HG02852 (cell line): ENCODE data around the gene SSBP2.

ENCODE experiments used
- ATAC-seq: cut with Tn5 transposase; IDR thresholded peaks from one replicate; pipeline ENCODE4 v1.9.1; 2021; ENCODE audit warnings: mild to moderate bottlenecking, moderate library complexity; ENCODE audit not compliant: unreplicated experiment

Gene SSBP2

GRCh38 chr5:81400375-81400774 is 350.5 kb downstream of the SSBP2 start:
- ATAC-seq: no peak

DNA sequence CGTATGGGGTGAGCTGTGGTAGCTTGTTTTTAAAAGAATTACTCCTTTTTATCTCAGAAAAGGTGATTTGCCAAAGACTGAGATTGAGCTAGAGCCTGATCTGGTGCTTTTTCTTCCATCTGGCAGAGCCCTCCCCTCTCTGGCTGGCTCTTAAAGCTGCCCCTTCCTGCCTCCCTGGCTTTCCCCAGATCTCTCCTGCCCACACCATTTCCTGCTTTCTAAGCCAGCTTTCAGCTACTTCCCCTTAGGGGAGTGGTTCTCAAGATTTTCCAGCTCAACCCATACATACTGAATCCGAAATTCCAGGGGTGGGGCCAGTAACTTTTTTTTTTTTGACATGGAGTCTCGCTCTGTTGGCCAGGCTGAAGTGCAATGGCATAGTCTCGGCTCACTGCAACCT is 352.2 kb downstream of the SSBP2 start:
- no peak for ATAC-seq

DNA sequence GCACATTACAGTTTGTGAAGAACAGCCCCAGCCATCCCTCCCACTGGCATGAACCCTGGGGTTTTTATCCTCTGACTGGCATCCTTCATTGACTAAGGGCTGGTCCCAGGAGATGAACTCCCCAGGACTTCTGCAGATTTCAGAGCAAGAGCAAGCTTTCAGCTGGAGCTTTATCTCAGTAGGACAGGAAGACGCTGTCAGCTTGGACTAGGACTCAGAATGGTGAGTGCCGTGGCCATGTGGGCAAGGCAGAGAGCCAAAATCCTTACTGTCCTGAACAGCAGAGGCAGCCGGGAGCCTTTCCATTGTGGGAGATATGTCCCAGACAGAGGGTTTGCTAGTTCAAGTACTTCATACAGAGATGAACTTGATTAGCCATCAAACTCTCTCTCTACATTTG is 353.7 kb downstream of the SSBP2 start:
- no peak for ATAC-seq

DNA sequence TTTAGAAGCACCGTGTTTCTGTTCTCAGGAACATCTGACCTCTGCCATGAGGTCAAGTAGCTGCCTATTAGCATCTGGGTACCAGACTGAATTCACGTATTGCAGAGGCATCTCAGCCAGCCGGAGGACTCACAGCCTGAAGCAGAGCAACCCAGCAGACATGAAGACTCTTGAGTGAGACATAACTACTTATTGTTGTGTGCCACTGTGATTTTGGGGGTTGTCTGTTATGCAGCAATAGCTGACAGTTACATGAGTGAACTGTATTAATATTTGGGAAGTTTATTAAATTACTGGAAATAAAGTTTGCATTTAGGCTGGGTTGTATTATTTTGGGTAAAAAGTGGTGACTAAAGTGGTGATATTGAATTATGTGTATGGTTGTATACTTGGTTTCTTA is 355.6 kb downstream of the SSBP2 start:
- no peak for ATAC-seq

- ATAC-seq: no peak
Observed at GRCh38 chr5:81393783-81394718, 356.8 kb downstream of the SSBP2 start, which contains the start of gene ACOT12. TSS of gene ACOT12 (minus strand) at chr5:81394134. CDS start at chr5:81394114, 20 bp downstream.

GRCh38 chr5:81393430-81393782 is 357.5 kb downstream of the SSBP2 start:
- ATAC-seq: no peak

GRCh38 chr5:81389025-81389424 is 361.9 kb downstream of the SSBP2 start:
- no peak for ATAC-seq

DNA sequence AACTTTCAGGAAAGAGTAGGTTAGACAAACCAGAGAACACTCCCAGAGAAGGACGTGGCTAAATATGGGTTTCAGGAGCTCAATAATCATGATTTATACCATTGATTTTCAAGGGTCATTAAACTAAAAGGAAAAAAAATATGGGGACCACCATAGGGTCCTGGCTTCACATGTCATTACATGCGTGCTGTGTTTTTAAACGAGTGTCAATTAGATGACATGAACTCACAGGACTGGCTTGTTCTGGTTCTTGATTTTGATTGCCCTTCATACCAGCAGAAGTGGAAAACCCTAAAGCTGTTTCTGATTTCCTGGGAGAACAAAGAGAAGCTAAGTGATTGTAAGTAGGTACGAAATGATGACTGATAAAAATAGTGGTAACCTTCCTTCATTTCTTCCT is 362.7 kb downstream of the SSBP2 start:
- no peak for ATAC-seq

DNA sequence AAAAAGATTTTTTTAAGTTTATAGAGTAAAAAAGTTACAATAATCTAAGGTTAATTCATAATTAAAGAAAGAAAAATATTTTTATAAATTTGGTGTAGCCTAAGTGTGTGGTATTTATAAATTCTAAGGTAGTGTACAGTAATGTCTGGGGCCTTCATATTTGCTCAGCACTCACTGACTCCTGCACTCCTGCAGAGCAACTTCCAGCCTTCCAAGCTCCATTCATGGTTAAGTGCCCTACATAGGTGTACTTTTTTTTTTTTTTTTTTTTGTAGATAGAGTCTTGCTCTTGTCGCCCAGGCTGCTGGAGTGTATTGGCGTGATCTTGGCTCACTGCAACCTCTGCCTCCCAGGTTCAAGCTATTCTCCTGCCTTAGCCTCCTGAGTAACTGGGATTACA is 367.0 kb downstream of the SSBP2 start:
- ATAC-seq: no peak

GRCh38 chr5:81371354-81371876 is 379.5 kb downstream of the SSBP2 start:
- ATAC-seq: no peak

DNA sequence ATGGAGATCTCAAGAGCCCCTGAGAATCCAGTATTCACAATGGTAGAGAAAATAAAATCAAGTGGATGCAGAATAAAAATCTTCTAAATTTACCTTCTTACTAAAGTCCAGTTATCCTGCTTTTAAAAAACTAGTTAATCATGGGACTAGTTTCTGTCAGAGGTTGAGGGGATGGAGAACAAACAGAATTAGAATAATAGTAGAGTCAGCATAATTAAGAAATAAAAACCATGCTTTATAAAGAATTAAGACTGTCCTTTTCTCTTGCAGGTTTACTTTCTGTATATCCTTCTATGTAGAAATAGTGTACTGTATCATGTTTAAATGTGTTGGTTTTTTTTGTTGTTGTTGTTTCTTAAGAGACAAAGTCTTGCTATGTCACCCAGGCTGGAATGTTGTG is 380.0 kb downstream of the SSBP2 start:
- ATAC-seq: no peak

DNA sequence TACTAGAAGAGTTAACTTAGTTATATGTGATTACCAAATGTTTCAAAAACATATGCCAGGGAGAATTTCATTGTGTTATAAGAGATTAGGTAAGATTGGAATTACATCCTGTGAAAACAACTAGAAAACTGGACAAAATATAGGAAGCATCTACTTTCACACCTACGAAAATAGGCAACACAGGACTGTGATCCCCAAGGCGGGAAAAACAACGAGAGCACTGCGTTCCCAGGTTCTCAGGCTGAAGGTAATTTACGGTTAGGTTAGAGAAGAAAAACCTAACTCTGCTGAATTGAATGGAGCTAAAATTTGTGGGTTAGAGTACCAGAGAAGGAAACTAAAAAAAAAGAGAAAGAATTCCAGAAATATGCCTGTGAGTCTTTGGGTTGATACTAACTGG is 385.4 kb downstream of the SSBP2 start:
- ATAC-seq: no peak

DNA sequence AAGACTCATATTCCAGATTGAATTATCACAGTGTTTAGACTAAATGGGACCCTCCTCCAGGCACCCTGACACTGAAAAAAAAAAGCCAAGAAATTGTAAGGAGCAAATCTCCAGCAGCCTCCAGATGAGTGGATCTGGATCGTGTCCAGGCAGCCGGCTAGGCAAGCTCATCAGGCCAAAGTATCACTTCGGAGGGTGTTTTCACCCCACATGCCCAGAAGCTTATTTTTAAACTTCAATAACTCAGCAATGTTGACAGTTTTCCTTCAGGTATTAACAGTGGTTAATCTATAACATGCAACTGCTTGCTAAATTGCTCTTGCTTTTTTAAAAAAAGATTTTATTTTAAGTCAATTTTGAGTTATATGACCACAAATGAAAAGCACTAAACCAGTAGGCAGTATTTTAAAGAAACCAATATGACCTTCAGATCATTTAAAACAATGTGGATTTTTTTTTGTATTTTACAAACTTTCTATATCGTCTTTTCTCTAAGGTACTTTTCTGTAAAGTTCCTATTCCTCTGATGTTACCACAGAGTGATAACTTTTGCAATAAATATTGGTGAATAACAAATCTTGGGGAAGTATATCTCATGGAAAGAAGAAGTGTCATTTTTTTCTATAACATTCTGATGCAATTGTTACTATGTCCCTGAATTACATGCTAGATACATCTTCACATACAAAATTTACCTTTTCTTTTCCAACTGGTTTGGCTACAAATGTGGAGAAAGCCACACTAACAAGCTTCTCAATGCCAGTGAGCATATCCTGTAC is 387.6 kb downstream of the SSBP2 start:
- no peak for ATAC-seq
